ENCODE measurements around the gene CDK5. TPM values are rescaled to one million over a fixed set of nuclear protein-coding genes. Genes with fewer than 3 reads are reported as not detected.

Gene CDK5
- total and polyA plus RNA-seq, 2 donors = 8.9 to 19.8 TPM

GRCh38 chr7:151083071-151083823, 25.6 kb upstream of the CDK5 start, which contains the start of gene TMUB1:
TMUB1 (minus strand) TSS chr7:151083493; CDS start chr7:151082563, 930 bp downstream.
- H3K36me3 ChIP-seq (ENCODE audit: control insufficient read depth in 2 of 2, insufficient read depth in 2 of 2, low read length in 1 of 2) = peaks cover 0 to 10% of the 10 kb centered on the region in 2 donors
- H3K27ac ChIP-seq (ENCODE audit: low read depth in 1 of 2, low read length in 1 of 2) = peak within 1 kb of the TSS in 1 of 2 donors; percentile 64
- under 1% methylated on average over 69 of the region's 69 CpGs for WGBS
- peak in 6 of 9 donors; percentile 61 to 88 (median 74) for DNase-seq (ENCODE audit: low read depth in 6 of 9, low spot score in 9 of 9)
- H3K4me1 ChIP-seq (ENCODE audit: control insufficient read depth in 2 of 2, insufficient read depth in 2 of 2, low read length in 2 of 2) = peaks cover 29 to 58% of the 10 kb centered on the region in 2 donors
- no peaks in the 10 kb centered on the region for H3K9me3 ChIP-seq (ENCODE audit: control insufficient read depth in 2 of 2, insufficient read depth in 1 of 2, low read length in 1 of 2)
- peak within 1 kb of the TSS; percentile 76 to 91 for H3K4me3 ChIP-seq (ENCODE audit: low read length in 2 of 2)
- peaks cover 44% of the 10 kb centered on the region in 2 donors for H3K27me3 ChIP-seq (ENCODE audit: control insufficient read depth in 2 of 2, insufficient read depth in 1 of 2, low read length in 1 of 2)

GRCh38 chr7:151082141-151083070, 24.7 kb upstream of the CDK5 start:
- H3K36me3 ChIP-seq (ENCODE audit: control insufficient read depth in 2 of 2, insufficient read depth in 2 of 2, low read length in 1 of 2) = peaks cover 3 to 12% of the 10 kb centered on the region in 2 donors
- DNase-seq (ENCODE audit: low read depth in 6 of 9, low spot score in 9 of 9) = no peak
- peak overlapping the region in 1 of 2 donors; percentile 64 for H3K27ac ChIP-seq (ENCODE audit: low read depth in 1 of 2, low read length in 1 of 2)
- peaks cover 29 to 54% of the 10 kb centered on the region in 2 donors for H3K4me1 ChIP-seq (ENCODE audit: control insufficient read depth in 2 of 2, insufficient read depth in 2 of 2, low read length in 2 of 2)
- peaks cover 36 to 37% of the 10 kb centered on the region in 2 donors for H3K27me3 ChIP-seq (ENCODE audit: control insufficient read depth in 2 of 2, insufficient read depth in 1 of 2, low read length in 1 of 2)
- WGBS = 70% methylated on average over 42 of the region's 42 CpGs
- H3K9me3 ChIP-seq (ENCODE audit: control insufficient read depth in 2 of 2, insufficient read depth in 1 of 2, low read length in 1 of 2) = no peaks in the 10 kb centered on the region
- H3K4me3 ChIP-seq (ENCODE audit: low read length in 2 of 2) = peak overlapping the region; percentile 76 to 91

GRCh38 chr7:151081170-151082101, 23.7 kb upstream of the CDK5 start:
- Histone ChIP-seq H3K4me3 (ENCODE audit: low read length in 2 of 2) (peak overlapping the region; percentile 71 to 76), H3K27me3 (ENCODE audit: control insufficient read depth in 2 of 2, insufficient read depth in 1 of 2, low read length in 1 of 2) (peaks cover 28 to 31% of the 10 kb centered on the region in 2 donors), H3K27ac (ENCODE audit: low read depth in 1 of 2, low read length in 1 of 2) (peak overlapping the region; percentile 15 to 71), H3K4me1 (ENCODE audit: control insufficient read depth in 2 of 2, insufficient read depth in 2 of 2, low read length in 2 of 2) (peaks cover 29 to 49% of the 10 kb centered on the region in 2 donors), H3K9me3 (ENCODE audit: control insufficient read depth in 2 of 2, insufficient read depth in 1 of 2, low read length in 1 of 2) (no peaks in the 10 kb centered on the region), H3K36me3 (ENCODE audit: control insufficient read depth in 2 of 2, insufficient read depth in 2 of 2, low read length in 1 of 2) (peaks cover 13 to 18% of the 10 kb centered on the region in 2 donors)
- DNase-seq (ENCODE audit: low read depth in 6 of 9, low spot score in 9 of 9) = no peak
- 80% methylated on average over 64 of the region's 64 CpGs for whole genome bisulfite sequencing

- Histone ChIP-seq H3K4me1 (ENCODE audit: control insufficient read depth in 2 of 2, insufficient read depth in 2 of 2, low read length in 2 of 2) (peaks cover 29 to 45% of the 10 kb centered on the region in 2 donors), H3K27ac (ENCODE audit: low read depth in 1 of 2, low read length in 1 of 2) (peak within 1 kb of the TSS; percentile 71 to 88), H3K4me3 (ENCODE audit: low read length in 2 of 2) (peak within 1 kb of the TSS; percentile 71 to 76), H3K36me3 (ENCODE audit: control insufficient read depth in 2 of 2, insufficient read depth in 2 of 2, low read length in 1 of 2) (peaks cover 19 to 25% of the 10 kb centered on the region in 2 donors), H3K27me3 (ENCODE audit: control insufficient read depth in 2 of 2, insufficient read depth in 1 of 2, low read length in 1 of 2) (peaks cover 23% of the 10 kb centered on the region in 2 donors), H3K9me3 (ENCODE audit: control insufficient read depth in 2 of 2, insufficient read depth in 1 of 2, low read length in 1 of 2) (no peaks in the 10 kb centered on the region)
- 3% methylated on average over 66 of the region's 66 CpGs for WGBS
- peak in 8 of 9 donors; percentile 64 to 93 (median 80) for DNase-seq (ENCODE audit: low read depth in 6 of 9, low spot score in 9 of 9)
Measured at GRCh38 chr7:151080522-151081169, 22.9 kb upstream of the CDK5 start, which contains the start of gene FASTK. FASTK (minus strand) TSS chr7:151080809; CDS start chr7:151080766, 43 bp downstream.

GRCh38 chr7:151080067-151080521, 22.4 kb upstream of the CDK5 start:
- H3K9me3 ChIP-seq (ENCODE audit: control insufficient read depth in 2 of 2, insufficient read depth in 1 of 2, low read length in 1 of 2) = no peaks in the 10 kb centered on the region
- H3K4me1 ChIP-seq (ENCODE audit: control insufficient read depth in 2 of 2, insufficient read depth in 2 of 2, low read length in 2 of 2) = peaks cover 29 to 42% of the 10 kb centered on the region in 2 donors
- DNase-seq (ENCODE audit: low read depth in 6 of 9, low spot score in 9 of 9) = no peak
- H3K4me3 ChIP-seq (ENCODE audit: low read length in 2 of 2) = peak overlapping the region; percentile 71 to 76
- peak overlapping the region; percentile 64 to 88 for H3K27ac ChIP-seq (ENCODE audit: low read depth in 1 of 2, low read length in 1 of 2)
- H3K27me3 ChIP-seq (ENCODE audit: control insufficient read depth in 2 of 2, insufficient read depth in 1 of 2, low read length in 1 of 2) = peaks cover 17 to 18% of the 10 kb centered on the region in 2 donors
- H3K36me3 ChIP-seq (ENCODE audit: control insufficient read depth in 2 of 2, insufficient read depth in 2 of 2, low read length in 1 of 2) = peaks cover 25 to 30% of the 10 kb centered on the region in 2 donors
- WGBS = 2% methylated on average over 31 of the region's 31 CpGs

GRCh38 chr7:151079199-151079910, 21.7 kb upstream of the CDK5 start:
- Histone ChIP-seq H3K27me3 (ENCODE audit: control insufficient read depth in 2 of 2, insufficient read depth in 1 of 2, low read length in 1 of 2) (peaks cover 10% of the 10 kb centered on the region in 2 donors), H3K4me3 (ENCODE audit: low read length in 2 of 2) (peak overlapping the region; percentile 71 to 76), H3K9me3 (ENCODE audit: control insufficient read depth in 2 of 2, insufficient read depth in 1 of 2, low read length in 1 of 2) (no peaks in the 10 kb centered on the region), H3K36me3 (ENCODE audit: control insufficient read depth in 2 of 2, insufficient read depth in 2 of 2, low read length in 1 of 2) (peaks cover 31 to 38% of the 10 kb centered on the region in 2 donors), H3K27ac (ENCODE audit: low read depth in 1 of 2, low read length in 1 of 2) (no peak overlapping the region), H3K4me1 (ENCODE audit: control insufficient read depth in 2 of 2, insufficient read depth in 2 of 2, low read length in 2 of 2) (peaks cover 29 to 42% of the 10 kb centered on the region in 2 donors)
- DNase-seq (ENCODE audit: low read depth in 6 of 9, low spot score in 9 of 9) = no peak
- WGBS = 94% methylated on average over 27 of the region's 27 CpGs

GRCh38 chr7:151078233-151079040, 20.7 kb upstream of the CDK5 start:
- no peak for DNase-seq (ENCODE audit: low read depth in 6 of 9, low spot score in 9 of 9)
- 85% methylated on average over 22 of the region's 22 CpGs for WGBS
- Histone ChIP-seq H3K27ac (ENCODE audit: low read depth in 1 of 2, low read length in 1 of 2) (no peak overlapping the region), H3K4me1 (ENCODE audit: control insufficient read depth in 2 of 2, insufficient read depth in 2 of 2, low read length in 2 of 2) (peaks cover 29 to 37% of the 10 kb centered on the region in 2 donors), H3K27me3 (ENCODE audit: control insufficient read depth in 2 of 2, insufficient read depth in 1 of 2, low read length in 1 of 2) (peaks cover under 1 to 1% of the 10 kb centered on the region in 2 donors), H3K9me3 (ENCODE audit: control insufficient read depth in 2 of 2, insufficient read depth in 1 of 2, low read length in 1 of 2) (no peaks in the 10 kb centered on the region), H3K36me3 (ENCODE audit: control insufficient read depth in 2 of 2, insufficient read depth in 2 of 2, low read length in 1 of 2) (peaks cover 40 to 47% of the 10 kb centered on the region in 2 donors), H3K4me3 (ENCODE audit: low read length in 2 of 2) (no peak overlapping the region)

All from thymus (tissue), 11 donors.